Neuronal stem cell (in vitro differentiated cells): ENCODE measurements around the gene WDR82.

Source experiments
- DNase-seq: peaks from one replicate; pipeline ENCODE4 v3.0.0-alpha.2; 2013; ENCODE audit warnings: low spot score
- H2AFZ ChIP-seq: one replicate; pipeline ENCODE4 v1.6.1; 2013; ENCODE audit warnings: mild to moderate bottlenecking, low read length, inconsistent platforms
- H2AK5ac ChIP-seq: 2 replicates; pipeline ENCODE4 v1.6.1; 2013; ENCODE audit warnings: low read depth, mild to moderate bottlenecking, inconsistent platforms, low read length, moderate library complexity, mixed read lengths
- H2BK120ac ChIP-seq: 2 replicates; pipeline ENCODE4 v1.6.1; 2013; ENCODE audit warnings: low read depth, mild to moderate bottlenecking, inconsistent platforms, low read length, moderate library complexity, mixed read lengths
- H2BK12ac ChIP-seq: one replicate; pipeline ENCODE4 v1.6.1; 2013; ENCODE audit warnings: low read length, inconsistent platforms
- H2BK15ac ChIP-seq: 2 replicates; pipeline ENCODE4 v1.6.1; 2013; ENCODE audit warnings: mild to moderate bottlenecking, low read length, inconsistent platforms, mixed read lengths
- H2BK5ac ChIP-seq: one replicate; pipeline ENCODE4 v1.6.1; 2013; ENCODE audit warnings: inconsistent platforms, mild to moderate bottlenecking, low read length, moderate library complexity
- H3K14ac ChIP-seq: one replicate; pipeline ENCODE4 v1.6.1; 2013; ENCODE audit warnings: low read length, inconsistent platforms
- H3K18ac ChIP-seq: 2 replicates; pipeline ENCODE4 v1.6.1; 2013; ENCODE audit warnings: low read length, inconsistent platforms
- H3K23ac ChIP-seq: 2 replicates; pipeline ENCODE4 v1.6.1; 2013; ENCODE audit warnings: low read depth, mild to moderate bottlenecking, mixed read lengths, low read length, inconsistent platforms; ENCODE audit not compliant: poor library complexity
- H3K27ac ChIP-seq: replicated peaks from 3 replicates; pipeline ENCODE4 v1.5.1; 2013; ENCODE audit warnings: low read length, inconsistent platforms
- H3K27me3 ChIP-seq, 3 experiments: 2 replicates each; pipeline ENCODE4 v1.6.1; 2013; ENCODE audit warnings: low read length in 3 of 3, mild to moderate bottlenecking in 2 of 3, inconsistent platforms in 1 of 3, low read depth in 1 of 3, mixed read lengths in 1 of 3, moderate library complexity in 1 of 3; ENCODE audit not compliant: control insufficient read depth in 3 of 3, insufficient read depth in 3 of 3
- H3K36me3 ChIP-seq, 2 donors: replicated peaks in 1 of 2; 2 replicates each; pipeline ENCODE4 v1.6.1; 2013; ENCODE audit warnings: low read length in 2 of 2; ENCODE audit not compliant: control insufficient read depth in 2 of 2, insufficient read depth in 2 of 2
- H3K4ac ChIP-seq: 2 replicates; pipeline ENCODE4 v1.6.1; 2013; ENCODE audit warnings: inconsistent platforms, mild to moderate bottlenecking, low read length, moderate library complexity
- H3K4me1 ChIP-seq, 2 donors: 1 replicate in 1 of 2; 2 replicates in 1 of 2; pipeline ENCODE4 v1.6.1; 2013; ENCODE audit warnings: low read length in 2 of 2, low read depth in 1 of 2; ENCODE audit not compliant: control insufficient read depth in 2 of 2, insufficient read depth in 1 of 2
- H3K4me2 ChIP-seq: one replicate; pipeline ENCODE4 v1.6.1; 2013; ENCODE audit warnings: mild to moderate bottlenecking, low read length, inconsistent platforms; ENCODE audit not compliant: insufficient read depth, poor library complexity, severe bottlenecking
- H3K4me3 ChIP-seq, 2 donors: 2 replicates each; pipeline ENCODE4 v1.5.1; 2013; ENCODE audit warnings: low read length in 2 of 2, mild to moderate bottlenecking in 2 of 2, inconsistent platforms in 1 of 2, moderate library complexity in 1 of 2
- H3K79me1 ChIP-seq: one replicate; pipeline ENCODE4 v1.6.1; 2013; ENCODE audit warnings: low read depth, mild to moderate bottlenecking, inconsistent platforms, low read length, moderate library complexity
- H3K9ac ChIP-seq: one replicate; pipeline ENCODE4 v1.6.1; 2013; ENCODE audit warnings: mild to moderate bottlenecking, low read depth, low read length, inconsistent platforms; ENCODE audit not compliant: poor library complexity
- H3K9me3 ChIP-seq, 2 donors: replicated peaks in 1 of 2; 2 replicates each; pipeline versions ENCODE3 to v1.6.1; 2013; ENCODE audit warnings: low read length in 2 of 2, mild to moderate bottlenecking in 2 of 2, inconsistent platforms in 1 of 2, low read depth in 1 of 2, mixed read lengths in 1 of 2, moderate library complexity in 1 of 2; ENCODE audit not compliant: control insufficient read depth in 2 of 2, insufficient read depth in 1 of 2
- H4K8ac ChIP-seq: one replicate; pipeline ENCODE4 v1.6.1; 2013; ENCODE audit warnings: low read depth, mild to moderate bottlenecking, inconsistent platforms, low read length, moderate library complexity
- H4K91ac ChIP-seq: one replicate; pipeline ENCODE4 v1.6.1; 2013; ENCODE audit warnings: low read length, low read depth, mild to moderate bottlenecking, inconsistent platforms; ENCODE audit not compliant: poor library complexity
- WGBS, 2 donors: extraction: QIAGEN DNeasy Blood & Tissue Kit; methylation state at CpG; one replicate each; pipeline ENCODE4 v1.1.7; 2013; ENCODE audit warnings: missing lambda C conversion rate in 2 of 2, mixed read lengths in 1 of 2; ENCODE audit not compliant: insufficient read length in 2 of 2, insufficient replicate concordance in 1 of 2; ENCODE audit errors: extremely low coverage in 2 of 2; 5-methylcytosine and 5-hydroxymethylcytosine counted together

The WDR82 gene

GRCh38 chr3:52324676-52325075, 46.2 kb upstream of the WDR82 start:
- H3K14ac ChIP-seq: no peak overlapping the region
- H3K4me3 ChIP-seq: no peak overlapping the region
- no peak for DNase-seq
- H3K27ac ChIP-seq: no peak overlapping the region
- no peak overlapping the region for H3K4me2 ChIP-seq
- H3K27me3 ChIP-seq: no peaks in the 10 kb centered on the region
- H3K4me1 ChIP-seq: peaks cover 5 to 13% of the 10 kb centered on the region in 2 donors
- no peak overlapping the region for H2BK120ac ChIP-seq
- H2AK5ac ChIP-seq: peak overlapping the region; percentile 60
- no peak overlapping the region for H2AFZ ChIP-seq
- peak overlapping the region; percentile 88 for H2BK15ac ChIP-seq
- no CpG with 5 or more reads among the region's 9 CpGs for WGBS, 2 donors
- peak overlapping the region; percentile 30 for H3K18ac ChIP-seq
- no peaks in the 10 kb centered on the region for H3K9me3 ChIP-seq
- H3K23ac ChIP-seq: no peak overlapping the region
- H3K4ac ChIP-seq: no peak overlapping the region
- no peak overlapping the region for H2BK12ac ChIP-seq
- H3K9ac ChIP-seq: no peak overlapping the region
- peak overlapping the region; percentile 46 for H4K91ac ChIP-seq
- no peaks in the 10 kb centered on the region for H3K36me3 ChIP-seq
- H3K79me1 ChIP-seq: no peaks in the 10 kb centered on the region
- peak overlapping the region; percentile 9 for H4K8ac ChIP-seq
- no peak overlapping the region for H2BK5ac ChIP-seq

- WGBS, 2 donors: no CpG with 5 or more reads among the region's 11 CpGs
- no peaks in the 10 kb centered on the region for H3K79me1 ChIP-seq
- peak overlapping the region; percentile 88 for H2BK15ac ChIP-seq
- no peak overlapping the region for H4K91ac ChIP-seq
- H3K14ac ChIP-seq: no peak overlapping the region
- peak overlapping the region; percentile 8 for H3K18ac ChIP-seq
- no peaks in the 10 kb centered on the region for H3K36me3 ChIP-seq
- no peak overlapping the region for H3K9ac ChIP-seq
- H2BK12ac ChIP-seq: no peak overlapping the region
- no peak overlapping the region for H2AFZ ChIP-seq
- no peak overlapping the region for H3K4ac ChIP-seq
- peaks cover 8 to 13% of the 10 kb centered on the region in 2 donors for H3K4me1 ChIP-seq
- no peak overlapping the region for H2BK120ac ChIP-seq
- H3K9me3 ChIP-seq: no peaks in the 10 kb centered on the region
- no peak overlapping the region for H3K23ac ChIP-seq
- H4K8ac ChIP-seq: no peak overlapping the region
- no peak overlapping the region for H3K4me3 ChIP-seq
- H3K4me2 ChIP-seq: no peak overlapping the region
- no peak for DNase-seq
- H2AK5ac ChIP-seq: peak overlapping the region; percentile 8
- H3K27me3 ChIP-seq: no peaks in the 10 kb centered on the region
- no peak overlapping the region for H2BK5ac ChIP-seq
- H3K27ac ChIP-seq: no peak overlapping the region
Observed at GRCh38 chr3:52323526-52324295, 45.3 kb upstream of the WDR82 start.

DNA sequence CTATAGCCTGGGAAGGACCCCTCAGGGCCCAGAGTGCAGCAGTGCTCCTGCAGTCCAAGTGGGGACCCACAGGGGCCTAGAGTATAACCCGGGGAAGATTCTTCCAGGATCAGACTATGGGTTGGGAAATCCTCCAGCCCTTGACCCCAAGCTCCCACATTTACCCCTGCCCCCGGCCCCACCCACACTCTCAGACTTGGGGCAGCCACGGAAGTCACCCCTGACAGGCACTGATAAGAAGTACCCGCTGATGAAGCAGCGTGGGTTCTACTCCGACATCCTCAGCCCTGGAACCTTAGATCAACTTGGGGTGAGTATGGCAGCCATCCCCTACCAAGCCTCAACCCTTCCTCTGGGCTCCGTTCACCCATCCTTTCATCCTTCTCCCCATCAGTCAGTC, 44.0 kb upstream of the WDR82 start:
- H3K23ac ChIP-seq: no peak overlapping the region
- DNase-seq: no peak
- no peaks in the 10 kb centered on the region for H3K27me3 ChIP-seq
- no peak overlapping the region for H2BK120ac ChIP-seq
- H3K27ac ChIP-seq: no peak overlapping the region
- peak overlapping the region; percentile 47 for H2AK5ac ChIP-seq
- peaks cover 8 to 13% of the 10 kb centered on the region in 2 donors for H3K4me1 ChIP-seq
- no peak overlapping the region for H3K4me2 ChIP-seq
- H3K9me3 ChIP-seq: no peaks in the 10 kb centered on the region
- no CpG with 5 or more reads among the region's 7 CpGs for WGBS, 2 donors
- no peak overlapping the region for H4K8ac ChIP-seq
- H2BK15ac ChIP-seq: peak overlapping the region; percentile 16
- no peak overlapping the region for H3K4ac ChIP-seq
- no peak overlapping the region for H4K91ac ChIP-seq
- no peak overlapping the region for H3K18ac ChIP-seq
- no peaks in the 10 kb centered on the region for H3K36me3 ChIP-seq
- H2BK12ac ChIP-seq: no peak overlapping the region
- no peak overlapping the region for H3K14ac ChIP-seq
- H3K4me3 ChIP-seq: no peak overlapping the region
- no peak overlapping the region for H2AFZ ChIP-seq
- H3K79me1 ChIP-seq: no peaks in the 10 kb centered on the region
- H3K9ac ChIP-seq: no peak overlapping the region
- no peak overlapping the region for H2BK5ac ChIP-seq

DNA sequence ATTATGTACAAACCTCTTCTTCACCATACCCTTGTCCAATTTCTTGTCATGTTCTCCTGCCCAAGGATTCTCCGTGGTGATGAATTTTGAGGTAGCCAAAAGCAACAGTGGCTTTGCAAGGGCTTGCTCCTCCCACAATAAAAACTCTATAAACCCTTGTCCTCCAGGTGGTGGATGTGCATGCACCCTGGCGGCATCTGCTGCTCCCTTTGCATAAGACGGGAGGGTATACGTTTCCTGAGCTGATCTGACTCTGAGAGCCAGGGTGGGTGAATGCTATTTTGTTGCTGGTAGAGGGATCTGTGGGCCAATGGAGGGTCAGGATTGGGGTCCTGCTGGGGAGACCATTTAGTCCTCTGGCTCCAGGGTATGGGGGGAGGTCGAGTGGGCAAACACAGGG, 43.0 kb upstream of the WDR82 start:
- H3K4me3 ChIP-seq: no peak overlapping the region
- H3K79me1 ChIP-seq: no peaks in the 10 kb centered on the region
- H2BK15ac ChIP-seq: no peak overlapping the region
- no peak overlapping the region for H2BK12ac ChIP-seq
- H3K9me3 ChIP-seq: no peaks in the 10 kb centered on the region
- H3K4me1 ChIP-seq: peaks cover 12 to 13% of the 10 kb centered on the region in 2 donors
- no peak overlapping the region for H3K27ac ChIP-seq
- no peak overlapping the region for H3K4me2 ChIP-seq
- H2BK120ac ChIP-seq: peak overlapping the region; percentile 4
- H3K18ac ChIP-seq: no peak overlapping the region
- no peak overlapping the region for H3K23ac ChIP-seq
- no peak overlapping the region for H3K9ac ChIP-seq
- H3K36me3 ChIP-seq: no peaks in the 10 kb centered on the region
- no peak for DNase-seq
- H3K4ac ChIP-seq: no peak overlapping the region
- H3K27me3 ChIP-seq: no peaks in the 10 kb centered on the region
- no peak overlapping the region for H4K91ac ChIP-seq
- no peak overlapping the region for H2AFZ ChIP-seq
- H2BK5ac ChIP-seq: no peak overlapping the region
- no CpG with 5 or more reads among the region's 5 CpGs for WGBS, 2 donors
- no peak overlapping the region for H4K8ac ChIP-seq
- no peak overlapping the region for H3K14ac ChIP-seq
- H2AK5ac ChIP-seq: no peak overlapping the region
